ENCODE results near the gene PLD1.

The PLD1 gene

GRCh38 chr3:171776839-171777583 lies 33.3 kb downstream of the PLD1 start:
- in situ Hi-C loops (cut with HindIII; ENCODE audit: low sequenced_read_pairs): no loop called here

GRCh38 chr3:171776411-171776810 lies 33.9 kb downstream of the PLD1 start:
- in situ Hi-C loops (cut with HindIII; ENCODE audit: low sequenced_read_pairs): no loop called here

- in situ Hi-C loops (cut with HindIII; ENCODE audit: low sequenced_read_pairs): no loop called here
These were observed 34.3 kb downstream of the PLD1 start for GRCh38 chr3:171775943-171776342.

- in situ Hi-C loops (cut with HindIII; ENCODE audit: low sequenced_read_pairs): no loop called here
These were observed 35.8 kb downstream of the PLD1 start for GRCh38 chr3:171774521-171774920.

GRCh38 chr3:171772427-171773056 lies 37.7 kb downstream of the PLD1 start:
- in situ Hi-C loops (cut with HindIII; ENCODE audit: low sequenced_read_pairs): no loop called here

- in situ Hi-C loops (cut with HindIII; ENCODE audit: low sequenced_read_pairs): no loop called here
These were observed 39.3 kb downstream of the PLD1 start for GRCh38 chr3:171770689-171771620.

- in situ Hi-C loops (cut with HindIII; ENCODE audit: low sequenced_read_pairs): loop anchor here (5.0 kb wide), 1 partner anchor 52 kb away; no protein-coding TSS in a partner anchor
These were observed 40.8 kb downstream of the PLD1 start for GRCh38 chr3:171769461-171769860.

GRCh38 chr3:171768986-171769385 lies 41.3 kb downstream of the PLD1 start:
- in situ Hi-C loops (cut with HindIII; ENCODE audit: low sequenced_read_pairs): loop anchor here (5.0 kb wide), 1 partner anchor 52 kb away; no protein-coding TSS in a partner anchor

- in situ Hi-C loops (cut with HindIII; ENCODE audit: low sequenced_read_pairs): loop anchor here (5.0 kb wide), 1 partner anchor 51 kb away; no protein-coding TSS in a partner anchor
These were observed 41.9 kb downstream of the PLD1 start for GRCh38 chr3:171768281-171768900.

- in situ Hi-C loops (cut with HindIII; ENCODE audit: low sequenced_read_pairs): loop anchor here (5.0 kb wide), 1 partner anchor 48 kb away; no protein-coding TSS in a partner anchor
These were observed 44.8 kb downstream of the PLD1 start for GRCh38 chr3:171765511-171765887.

- in situ Hi-C loops (cut with HindIII; ENCODE audit: low sequenced_read_pairs): no loop called here
These were observed 46.9 kb downstream of the PLD1 start for GRCh38 chr3:171763392-171763791.

- in situ Hi-C loops (cut with HindIII; ENCODE audit: low sequenced_read_pairs): no loop called here
These were observed 49.8 kb downstream of the PLD1 start for GRCh38 chr3:171760477-171760876.

- in situ Hi-C loops (cut with HindIII; ENCODE audit: low sequenced_read_pairs): no loop called here
These were observed 52.2 kb downstream of the PLD1 start for GRCh38 chr3:171758109-171758508.

GRCh38 chr3:171757361-171758034 lies 52.8 kb downstream of the PLD1 start:
- in situ Hi-C loops (cut with HindIII; ENCODE audit: low sequenced_read_pairs): no loop called here

GRCh38 chr3:171755656-171756055 lies 54.6 kb downstream of the PLD1 start:
- in situ Hi-C loops (cut with HindIII; ENCODE audit: low sequenced_read_pairs): no loop called here

- in situ Hi-C loops (cut with HindIII; ENCODE audit: low sequenced_read_pairs): no loop called here
These were observed 55.2 kb downstream of the PLD1 start for GRCh38 chr3:171755015-171755589.

- in situ Hi-C loops (cut with HindIII; ENCODE audit: low sequenced_read_pairs): no loop called here
These were observed 56.4 kb downstream of the PLD1 start for GRCh38 chr3:171753665-171754408.

- in situ Hi-C loops (cut with HindIII; ENCODE audit: low sequenced_read_pairs): no loop called here
These were observed 57.2 kb downstream of the PLD1 start for GRCh38 chr3:171753025-171753472.

- in situ Hi-C loops (cut with HindIII; ENCODE audit: low sequenced_read_pairs): no loop called here
These were observed 58.0 kb downstream of the PLD1 start for GRCh38 chr3:171752329-171752728.

Measured in endothelial cell of hepatic sinusoid (primary cell).